ENCODE data around the gene ATAD3A.
A peak's percentile ranks its signal among the peaks of the same experiment; 100 is the strongest.
"Not testable (repeated sequence)": the region's sequence is repeated elsewhere in the genome, so short reads cannot be mapped to it uniquely, and the experiment has no call there.

Gene ATAD3A

DNA sequence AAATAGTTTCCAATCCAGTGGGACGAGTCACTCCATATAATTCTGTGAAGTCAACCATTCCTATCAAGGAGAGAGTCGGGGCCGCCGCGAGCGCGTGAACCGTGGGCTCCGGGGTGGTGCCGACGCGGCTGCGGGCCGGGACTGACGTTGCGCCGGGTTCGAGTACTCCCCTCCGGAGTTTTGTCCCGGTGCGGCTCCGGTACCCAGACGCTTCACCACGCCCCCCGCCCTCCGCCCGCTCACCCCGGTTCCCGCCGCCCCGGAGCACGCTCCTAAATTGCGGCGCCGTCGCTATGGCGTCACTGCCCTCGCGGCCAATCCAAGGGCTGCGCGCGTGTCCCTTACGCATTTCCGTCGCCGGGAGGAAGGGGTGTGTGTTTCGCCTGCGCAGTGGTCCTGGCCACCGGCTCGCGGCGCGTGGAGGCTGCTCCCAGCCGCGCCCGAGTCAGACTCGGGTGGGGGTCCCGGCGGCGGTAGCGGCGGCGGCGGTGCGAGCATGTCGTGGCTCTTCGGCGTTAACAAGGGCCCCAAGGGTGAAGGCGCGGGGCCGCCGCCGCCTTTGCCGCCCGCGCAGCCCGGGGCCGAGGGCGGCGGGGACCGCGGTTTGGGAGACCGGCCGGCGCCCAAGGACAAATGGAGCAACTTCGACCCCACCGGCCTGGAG is 40.4 kb upstream of the ATAD3A start, which contains the start of gene ATAD3B:
TSS of gene ATAD3B (plus strand) at position 377 of the 664 bp plus-strand sequence. CDS start at position 497, 120 bp downstream.
- Mint-ChIP-seq H3K36me3 (ENCODE audit: low read depth) (no peaks in the 10 kb centered on the region), H3K27ac (peak within 1 kb of the TSS; percentile 84 to 91 (median 90)), H3K4me3 (peak within 1 kb of the TSS; percentile 89 to 96 (median 94)), H3K27me3 (ENCODE audit: low read depth) (no peaks in the 10 kb centered on the region), H3K4me1 (peaks cover 13% of the 10 kb centered on the region), H3K9me3 (no peaks in the 10 kb centered on the region)
- TF ChIP-seq, protein P1, sequence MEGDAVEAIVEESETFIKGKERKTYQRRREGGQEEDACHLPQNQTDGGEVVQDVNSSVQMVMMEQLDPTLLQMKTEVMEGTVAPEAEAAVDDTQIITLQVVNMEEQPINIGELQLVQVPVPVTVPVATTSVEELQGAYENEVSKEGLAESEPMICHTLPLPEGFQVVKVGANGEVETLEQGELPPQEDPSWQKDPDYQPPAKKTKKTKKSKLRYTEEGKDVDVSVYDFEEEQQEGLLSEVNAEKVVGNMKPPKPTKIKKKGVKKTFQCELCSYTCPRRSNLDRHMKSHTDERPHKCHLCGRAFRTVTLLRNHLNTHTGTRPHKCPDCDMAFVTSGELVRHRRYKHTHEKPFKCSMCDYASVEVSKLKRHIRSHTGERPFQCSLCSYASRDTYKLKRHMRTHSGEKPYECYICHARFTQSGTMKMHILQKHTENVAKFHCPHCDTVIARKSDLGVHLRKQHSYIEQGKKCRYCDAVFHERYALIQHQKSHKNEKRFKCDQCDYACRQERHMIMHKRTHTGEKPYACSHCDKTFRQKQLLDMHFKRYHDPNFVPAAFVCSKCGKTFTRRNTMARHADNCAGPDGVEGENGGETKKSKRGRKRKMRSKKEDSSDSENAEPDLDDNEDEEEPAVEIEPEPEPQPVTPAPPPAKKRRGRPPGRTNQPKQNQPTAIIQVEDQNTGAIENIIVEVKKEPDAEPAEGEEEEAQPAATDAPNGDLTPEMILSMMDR (IDR thresholded peaks at IDR 0.05; ENCODE audit: unreplicated experiment in 3 of 3): no peak

DNA sequence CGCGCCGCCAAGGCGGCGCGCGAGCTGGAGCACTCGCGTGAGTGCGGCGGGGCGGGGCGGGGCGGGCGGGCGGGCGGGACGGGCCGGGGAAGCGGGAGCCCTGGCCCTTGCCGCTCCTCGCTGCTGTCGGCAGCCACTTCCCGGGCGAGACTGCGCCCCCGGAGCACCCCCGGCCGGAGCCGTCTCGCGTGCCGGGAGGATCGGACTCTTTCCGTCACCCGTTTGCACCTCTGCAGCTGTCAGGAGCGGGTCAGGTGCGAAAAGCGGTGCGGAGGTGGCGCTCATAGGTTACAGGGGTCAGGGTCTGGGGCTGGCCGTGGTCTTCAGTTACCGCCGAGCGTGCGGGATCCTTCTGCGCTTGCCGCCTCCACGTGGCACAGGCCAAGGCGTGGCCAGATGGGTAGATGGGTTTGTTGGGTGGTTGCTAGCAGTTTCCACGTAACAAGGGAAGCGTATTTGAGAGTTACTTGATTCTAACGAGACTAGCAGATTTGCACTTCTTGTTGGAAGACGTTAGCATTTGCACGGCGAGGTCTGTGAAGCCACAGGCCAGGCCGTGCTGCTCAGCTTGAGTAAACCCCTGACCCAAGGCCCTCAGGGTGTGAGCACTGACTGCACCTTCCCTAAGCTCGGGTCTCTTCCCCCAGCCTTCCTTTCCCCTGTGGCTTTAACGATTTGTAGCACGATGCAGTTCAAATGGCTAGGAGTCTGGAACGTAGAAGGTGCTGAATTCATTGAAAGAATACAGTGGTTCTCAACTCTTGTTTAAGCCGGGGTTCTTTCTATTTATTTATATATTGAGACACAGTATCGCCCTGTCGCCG is 39.7 kb upstream of the ATAD3A start:
- peaks cover 13% of the 10 kb centered on the region for H3K4me1 Mint-ChIP-seq
- peak overlapping the region in 1 of 3 experiments; percentile 55 for H3K27ac Mint-ChIP-seq

DNA sequence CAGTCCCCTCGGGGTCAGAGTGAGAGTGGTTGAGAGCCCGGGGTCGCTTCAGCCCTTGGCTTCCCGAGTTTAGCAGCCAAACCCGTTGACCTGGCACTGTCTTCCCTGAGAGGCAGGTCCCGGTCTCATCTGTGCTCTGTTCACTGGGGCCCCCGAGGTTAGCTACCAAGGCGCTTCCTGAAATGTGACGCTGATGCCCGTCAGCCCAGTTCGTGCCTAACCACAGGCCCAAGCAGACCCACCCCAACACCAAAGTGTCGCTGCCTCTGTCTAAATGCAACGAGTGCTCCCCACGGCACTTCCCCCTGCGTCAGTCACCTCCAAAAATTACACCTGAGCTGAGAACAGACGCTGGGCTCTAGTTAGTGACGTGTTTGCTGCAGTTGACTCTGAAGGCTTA is 36.0 kb upstream of the ATAD3A start:
- H3K27me3 Mint-ChIP-seq (ENCODE audit: low read depth); H3K4me3 Mint-ChIP-seq; H3K27ac Mint-ChIP-seq; H3K4me1 Mint-ChIP-seq; H3K9me3 Mint-ChIP-seq: not testable (repeated sequence)
- peaks cover 16% of the 10 kb centered on the region for H3K36me3 Mint-ChIP-seq (ENCODE audit: low read depth)

More for the DNA sequence above, 39.7 kb upstream of the ATAD3A start:
- H3K4me3 Mint-ChIP-seq: peak overlapping the region; percentile 80 to 87 (median 86)
- not testable (repeated sequence) for H3K36me3 Mint-ChIP-seq (ENCODE audit: low read depth); H3K27me3 Mint-ChIP-seq (ENCODE audit: low read depth); H3K9me3 Mint-ChIP-seq

DNA sequence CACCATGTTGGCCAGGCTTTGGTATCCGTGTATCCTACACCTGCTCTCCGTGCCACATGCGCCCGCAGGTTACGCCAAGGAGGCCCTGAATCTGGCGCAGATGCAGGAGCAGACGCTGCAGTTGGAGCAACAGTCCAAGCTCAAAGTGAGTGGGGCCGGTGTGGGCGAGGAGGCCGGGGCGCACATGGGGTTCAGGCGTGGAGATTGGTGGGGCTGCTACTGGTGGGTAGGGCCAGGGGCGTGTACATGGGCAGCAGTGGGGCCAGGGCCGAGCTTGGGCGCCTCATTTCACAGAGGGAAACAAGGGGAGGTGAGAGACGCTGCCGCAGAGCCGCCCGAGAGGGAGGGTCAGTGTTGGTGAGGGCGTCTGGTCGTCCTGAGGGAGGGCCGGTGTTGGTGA is 34.8 kb upstream of the ATAD3A start:
- TF ChIP-seq, protein P1 (IDR thresholded peaks at IDR 0.05; ENCODE audit: unreplicated experiment in 3 of 3): no peak
- Mint-ChIP-seq H3K36me3 (ENCODE audit: low read depth) (peaks cover 16% of the 10 kb centered on the region), H3K4me3 (no peak overlapping the region), H3K4me1 (no peaks in the 10 kb centered on the region), H3K9me3 (no peaks in the 10 kb centered on the region), H3K27me3 (ENCODE audit: low read depth) (peaks cover 3% of the 10 kb centered on the region), H3K27ac (no peak overlapping the region)

DNA sequence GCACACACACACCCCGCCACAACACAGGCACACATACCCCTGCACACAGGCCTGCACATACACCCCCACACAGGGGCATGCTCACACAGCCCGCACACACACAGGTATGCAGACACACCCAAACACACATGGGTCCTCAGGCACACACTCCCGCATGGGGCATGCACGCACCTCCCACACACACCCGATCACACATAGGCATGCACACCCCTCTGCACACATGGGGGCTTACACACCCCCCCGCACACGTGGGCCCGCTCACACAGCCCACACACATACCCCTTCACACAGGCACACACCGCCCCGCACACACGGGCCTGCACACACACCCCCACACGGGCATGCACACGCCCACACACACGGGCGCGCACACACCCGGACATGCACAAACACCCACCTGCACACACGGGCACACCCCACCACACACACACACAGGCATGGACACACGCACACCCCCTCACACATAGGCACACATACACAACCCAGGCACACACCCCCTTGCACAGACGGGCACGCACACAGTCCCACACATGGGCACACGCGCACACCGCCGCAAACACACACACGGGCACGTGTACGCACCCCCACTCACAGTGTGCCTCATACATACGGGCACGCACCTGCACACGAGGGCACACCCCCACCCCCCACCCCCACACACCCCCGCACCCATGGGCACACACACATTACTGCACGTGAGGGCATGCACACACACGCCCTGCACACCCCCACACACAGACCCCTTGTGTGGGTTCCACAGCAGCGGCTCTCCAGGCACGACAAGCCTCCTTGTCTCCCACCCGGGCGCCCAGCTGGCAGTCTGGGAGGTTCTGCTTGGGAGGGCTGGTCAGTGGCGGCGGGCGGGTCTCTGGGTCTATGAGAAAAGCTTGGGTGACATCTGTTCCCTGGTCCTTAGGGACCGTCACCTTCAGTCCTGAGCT is 32.1 kb upstream of the ATAD3A start:
- peaks cover 3% of the 10 kb centered on the region for H3K27me3 Mint-ChIP-seq (ENCODE audit: low read depth)
- H3K4me1 Mint-ChIP-seq: no peaks in the 10 kb centered on the region
- no peak overlapping the region for H3K27ac Mint-ChIP-seq
- H3K4me3 Mint-ChIP-seq: no peak overlapping the region
- no peaks in the 10 kb centered on the region for H3K9me3 Mint-ChIP-seq
- H3K36me3 Mint-ChIP-seq (ENCODE audit: low read depth): peaks cover 16% of the 10 kb centered on the region
- TF ChIP-seq, protein P1 (IDR thresholded peaks at IDR 0.05; ENCODE audit: unreplicated experiment in 3 of 3): no peak

DNA sequence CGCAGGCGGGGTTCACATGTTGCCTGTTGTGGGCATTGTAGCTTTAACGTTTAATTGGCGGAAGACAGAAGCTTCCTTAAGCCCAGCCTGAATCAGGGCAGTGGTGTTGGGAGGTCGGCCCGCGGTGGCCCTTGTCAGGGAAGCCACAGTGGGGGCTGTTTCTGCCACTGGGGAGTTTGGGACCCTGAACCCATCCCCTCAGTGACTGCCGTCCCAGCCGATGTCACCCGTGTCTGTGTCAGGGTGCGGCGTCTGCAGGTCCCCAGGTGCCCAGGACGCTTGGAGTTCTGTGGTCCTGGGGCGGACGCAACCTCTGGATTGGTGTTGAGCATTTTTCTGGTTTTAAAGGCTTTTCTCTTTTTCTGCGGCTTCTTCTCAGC is 31.5 kb upstream of the ATAD3A start:
- H3K27me3 Mint-ChIP-seq (ENCODE audit: low read depth); H3K4me1 Mint-ChIP-seq; H3K9me3 Mint-ChIP-seq; H3K27ac Mint-ChIP-seq; H3K4me3 Mint-ChIP-seq: not testable (repeated sequence)
- H3K36me3 Mint-ChIP-seq (ENCODE audit: low read depth): peaks cover 16% of the 10 kb centered on the region

DNA sequence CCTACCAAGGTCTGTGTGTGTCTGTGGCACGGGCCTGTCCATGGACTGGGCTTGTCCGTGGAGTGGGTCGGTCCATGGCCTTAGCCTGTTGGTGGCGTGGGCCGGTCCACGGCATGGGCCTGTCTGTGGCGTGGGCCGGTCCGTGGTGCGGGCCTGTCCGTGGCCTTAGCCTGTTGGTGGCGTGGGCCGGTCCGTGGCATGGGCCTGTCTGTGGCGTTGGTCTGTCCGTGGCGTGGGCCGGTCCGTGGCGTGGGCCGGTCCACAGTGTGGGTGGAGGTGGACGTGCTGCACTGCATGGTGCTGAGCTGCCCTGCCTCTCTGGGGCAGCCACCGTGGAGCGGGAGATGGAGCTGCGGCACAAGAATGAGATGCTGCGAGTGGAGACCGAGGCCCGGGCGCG is 30.2 kb upstream of the ATAD3A start:
- H3K9me3 Mint-ChIP-seq; H3K4me1 Mint-ChIP-seq; H3K27ac Mint-ChIP-seq; H3K27me3 Mint-ChIP-seq (ENCODE audit: low read depth); H3K4me3 Mint-ChIP-seq: not testable (repeated sequence)
- H3K36me3 Mint-ChIP-seq (ENCODE audit: low read depth): peaks cover 16% of the 10 kb centered on the region
